ENCODE measurements around the gene LENEP.

DNA sequence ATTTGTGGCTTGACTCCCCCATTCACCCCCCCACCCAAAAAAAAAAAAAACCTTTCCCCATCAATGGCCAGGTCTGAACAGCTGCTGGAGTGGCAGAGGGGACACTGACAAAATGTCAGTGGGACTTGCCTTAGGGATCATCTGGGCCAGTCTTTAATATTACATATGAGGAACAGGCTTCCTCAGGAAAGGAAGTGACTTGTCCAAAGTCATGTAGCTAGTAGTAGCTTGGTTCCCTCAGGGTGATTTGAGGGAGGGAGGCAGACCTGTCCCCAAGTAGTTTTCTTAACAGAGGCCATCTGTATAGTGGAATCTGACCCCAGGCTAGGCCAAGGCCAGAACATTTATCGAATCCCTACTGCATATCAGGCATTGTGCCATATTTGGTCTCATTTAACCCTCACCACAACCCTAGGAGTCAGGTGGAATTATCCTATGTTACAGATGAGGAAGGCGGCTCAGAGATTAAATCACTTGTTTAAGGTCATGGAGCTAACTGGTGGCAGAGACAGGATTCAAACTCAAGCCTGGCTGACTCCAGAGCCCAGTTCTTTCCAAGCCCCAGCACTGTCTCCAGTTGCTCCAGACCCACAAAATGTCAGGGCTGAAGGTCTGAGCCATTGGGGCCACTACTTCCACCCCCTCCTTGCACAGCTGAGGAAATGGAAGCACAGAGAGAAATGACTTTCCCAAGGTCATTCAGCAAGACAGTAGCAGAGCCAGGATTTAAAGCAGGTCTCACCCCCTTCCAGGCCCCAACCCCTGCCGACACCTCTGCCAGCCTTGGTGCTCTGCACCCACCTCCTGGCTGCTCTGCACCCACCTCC is 19.6 kb downstream of the LENEP start:
- TF ChIP-seq, protein P1, sequence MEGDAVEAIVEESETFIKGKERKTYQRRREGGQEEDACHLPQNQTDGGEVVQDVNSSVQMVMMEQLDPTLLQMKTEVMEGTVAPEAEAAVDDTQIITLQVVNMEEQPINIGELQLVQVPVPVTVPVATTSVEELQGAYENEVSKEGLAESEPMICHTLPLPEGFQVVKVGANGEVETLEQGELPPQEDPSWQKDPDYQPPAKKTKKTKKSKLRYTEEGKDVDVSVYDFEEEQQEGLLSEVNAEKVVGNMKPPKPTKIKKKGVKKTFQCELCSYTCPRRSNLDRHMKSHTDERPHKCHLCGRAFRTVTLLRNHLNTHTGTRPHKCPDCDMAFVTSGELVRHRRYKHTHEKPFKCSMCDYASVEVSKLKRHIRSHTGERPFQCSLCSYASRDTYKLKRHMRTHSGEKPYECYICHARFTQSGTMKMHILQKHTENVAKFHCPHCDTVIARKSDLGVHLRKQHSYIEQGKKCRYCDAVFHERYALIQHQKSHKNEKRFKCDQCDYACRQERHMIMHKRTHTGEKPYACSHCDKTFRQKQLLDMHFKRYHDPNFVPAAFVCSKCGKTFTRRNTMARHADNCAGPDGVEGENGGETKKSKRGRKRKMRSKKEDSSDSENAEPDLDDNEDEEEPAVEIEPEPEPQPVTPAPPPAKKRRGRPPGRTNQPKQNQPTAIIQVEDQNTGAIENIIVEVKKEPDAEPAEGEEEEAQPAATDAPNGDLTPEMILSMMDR (IDR thresholded peaks at IDR 0.05; ENCODE audit: insufficient read depth, low read depth, low read length) = no peak
- no peak for TF ChIP-seq EZH2 (IDR thresholded peaks at IDR 0.05; ENCODE audit: insufficient read depth, low read length)
